IMR-90 (cell line): Measurements from ENCODE around the gene ASB1.

Source experiments
- CEBPB ChIP-seq: IDR thresholded peaks from 2 replicates; pipeline ENCODE4 v1.6.1; 2012; ENCODE audit warnings: low read depth, low read length, improper control_type of control experiment
- CTCF ChIP-seq: conservative IDR thresholded peaks from 2 replicates; pipeline ENCODE4 v1.5.1; 2012; ENCODE audit warnings: mild to moderate bottlenecking, low read depth, low read length, improper control_type of control experiment
- ELK1 ChIP-seq: fragments of 150-350 bp; IDR thresholded peaks from 2 replicates; pipeline ENCODE4 v1.6.1; 2016; ENCODE audit warnings: low read depth, mild to moderate bottlenecking, low read length, moderate library complexity, borderline replicate concordance
- FOS ChIP-seq: fragments of 150-350 bp; IDR thresholded peaks from 2 replicates; pipeline ENCODE4 v1.6.1; 2016; ENCODE audit warnings: low read depth, low read length
- MAZ ChIP-seq: IDR thresholded peaks from 2 replicates; pipeline ENCODE4 v1.6.1; 2012; ENCODE audit warnings: low read depth, mild to moderate bottlenecking, low read length, improper control_type of control experiment, moderate library complexity, borderline replicate concordance
- NFE2L2 ChIP-seq: fragments of 150-350 bp; IDR thresholded peaks from 2 replicates; pipeline ENCODE4 v1.6.1; 2016; ENCODE audit warnings: low read depth, mild to moderate bottlenecking, low read length
- RCOR1 ChIP-seq: IDR thresholded peaks from 2 replicates; pipeline ENCODE4 v1.6.1; 2012; ENCODE audit warnings: mild to moderate bottlenecking, low read length, improper control_type of control experiment; ENCODE audit not compliant: insufficient replicate concordance
- SMC3 ChIP-seq: fragments of 150-350 bp; IDR thresholded peaks from 2 replicates; pipeline ENCODE4 v1.6.1; 2016; ENCODE audit warnings: low read depth, mild to moderate bottlenecking, antibody characterized with exemption, low read length, moderate library complexity

- TF ChIP-seq MAZ, result no peak
- no peak for TF ChIP-seq CTCF
- TF ChIP-seq CEBPB, result no peak
- no peak for TF ChIP-seq SMC3
- TF ChIP-seq FOS, result no peak
- TF ChIP-seq RCOR1, result no peak
- no peak for TF ChIP-seq ELK1
- TF ChIP-seq NFE2L2, result no peak
These were observed 18.9 kb downstream of the ASB1 start for GRCh38 chr2:238445409-238446190.
